IgD-negative memory B cell (primary cell): ENCODE data around the gene GFY. TPM values are rescaled to one million over a fixed set of nuclear protein-coding genes. Genes with fewer than 3 reads are reported as not detected.

ENCODE experiments used
- H3K27ac Mint-ChIP-seq, 3 donors: one replicate each; pipeline ENCODE4 v1.8.0; 2020 to 2022; ENCODE audit warnings: mild to moderate bottlenecking in 3 of 3, mixed read lengths in 3 of 3, moderate library complexity in 1 of 3
- H3K27me3 Mint-ChIP-seq: one replicate; pipeline ENCODE4 v1.8.0; 2021; ENCODE audit warnings: mixed read lengths
- H3K36me3 Mint-ChIP-seq: one replicate; pipeline ENCODE4 v1.8.0; 2020; ENCODE audit warnings: mild to moderate bottlenecking, mixed read lengths
- H3K4me1 Mint-ChIP-seq, 3 donors: one replicate each; pipeline ENCODE4 v1.8.0; 2020 to 2022; ENCODE audit warnings: mixed read lengths in 3 of 3, mild to moderate bottlenecking in 1 of 3
- H3K4me3 Mint-ChIP-seq, 4 donors: one replicate each; pipeline ENCODE4 v1.8.0; 2020 to 2022; ENCODE audit warnings: mild to moderate bottlenecking in 4 of 4, mixed read lengths in 4 of 4, moderate library complexity in 3 of 4
- H3K9me3 Mint-ChIP-seq, 3 donors: one replicate each; pipeline ENCODE4 v1.8.0; 2020 to 2021; ENCODE audit warnings: mixed read lengths in 3 of 3, mild to moderate bottlenecking in 1 of 3
- polyA plus RNA-seq: library from polyadenylated mRNA; unstranded; fragments of 300-500 nt; fragmentation: Illumina TruSeq; gene quantifications from one replicate; pipeline ENCODE4 v1.2.3, GENCODE V29; 2021

Gene GFY, protein sequence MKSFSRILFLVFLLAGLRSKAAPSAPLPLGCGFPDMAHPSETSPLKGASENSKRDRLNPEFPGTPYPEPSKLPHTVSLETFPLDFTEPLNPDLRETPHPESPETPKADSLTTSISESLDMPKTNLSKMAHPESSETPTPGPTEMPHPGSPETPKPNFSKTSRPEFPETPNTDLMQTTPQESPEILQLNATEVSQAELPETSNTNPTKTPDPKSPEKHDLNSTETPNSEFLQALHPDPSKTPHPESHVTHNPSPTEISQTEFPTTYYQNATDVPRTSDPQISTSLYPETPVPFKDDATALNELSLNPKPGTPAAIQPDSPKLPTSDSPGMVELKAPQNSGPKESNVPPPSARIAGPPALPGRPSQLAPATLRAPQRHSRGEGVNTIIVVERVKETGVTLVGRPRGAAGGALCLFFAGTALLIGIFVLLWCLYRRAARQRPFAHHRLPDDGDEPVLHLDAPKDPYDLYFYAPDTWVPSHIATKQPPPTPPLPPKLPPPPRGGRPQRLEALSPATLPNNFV
- polyA plus RNA-seq = not detected

DNA sequence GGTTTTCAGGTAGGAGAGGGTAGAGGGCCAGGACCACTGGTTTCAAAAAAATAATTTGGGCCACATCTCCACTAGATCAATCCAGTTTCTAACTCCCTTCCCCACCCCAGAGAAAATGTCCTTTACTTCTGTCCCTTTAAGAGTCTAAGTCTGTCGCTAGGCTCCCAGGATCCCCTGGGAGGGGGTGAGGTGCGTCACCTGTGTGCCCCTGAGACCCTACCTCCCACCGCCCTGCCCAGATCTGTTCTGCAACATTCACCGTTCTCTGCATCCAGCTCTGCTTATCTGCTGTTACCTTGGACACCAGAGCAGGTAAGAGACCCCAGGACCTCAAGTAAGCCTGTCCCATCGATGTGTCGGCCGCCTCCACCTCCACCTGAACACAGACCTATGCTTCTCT lies at the start of gene GFY:
TSS of gene GFY (plus strand) at position 211 of the 400 bp plus-strand sequence. CDS start 1,043 bp downstream, outside the sequence.
- peaks cover 28 to 67% (median 49%) of the 10 kb centered on the region in 3 donors for H3K4me1 Mint-ChIP-seq
- H3K27me3 Mint-ChIP-seq = peaks cover 81% of the 10 kb centered on the region
- peak within 1 kb of the TSS in 1 of 3 donors; percentile 88 for H3K27ac Mint-ChIP-seq
- no peaks in the 10 kb centered on the region for H3K9me3 Mint-ChIP-seq
- H3K4me3 Mint-ChIP-seq = peak within 1 kb of the TSS in 3 of 4 donors; percentile 65 to 80 (median 66)
- no peaks in the 10 kb centered on the region for H3K36me3 Mint-ChIP-seq

- Mint-ChIP-seq H3K4me1 (peaks cover 0 to 5% (median 0%) of the 10 kb centered on the region in 3 donors), H3K9me3 (peaks cover under 1 to 10% (median 6%) of the 10 kb centered on the region in 3 donors), H3K27ac (no peak overlapping the region), H3K36me3 (peaks cover 2% of the 10 kb centered on the region), H3K27me3 (peaks cover 6% of the 10 kb centered on the region), H3K4me3 (no peak overlapping the region)
Observed at GRCh38 chr19:49378512-49378911, 46.7 kb upstream of the GFY start.

GRCh38 chr19:49380391-49380790 lies 44.8 kb upstream of the GFY start:
- Mint-ChIP-seq H3K9me3 (peaks cover 2 to 11% (median 10%) of the 10 kb centered on the region in 3 donors), H3K36me3 (peaks cover 2% of the 10 kb centered on the region), H3K27ac (no peak overlapping the region), H3K27me3 (peaks cover 2% of the 10 kb centered on the region), H3K4me1 (peaks cover 0 to 9% (median 0%) of the 10 kb centered on the region in 3 donors), H3K4me3 (no peak overlapping the region)

DNA sequence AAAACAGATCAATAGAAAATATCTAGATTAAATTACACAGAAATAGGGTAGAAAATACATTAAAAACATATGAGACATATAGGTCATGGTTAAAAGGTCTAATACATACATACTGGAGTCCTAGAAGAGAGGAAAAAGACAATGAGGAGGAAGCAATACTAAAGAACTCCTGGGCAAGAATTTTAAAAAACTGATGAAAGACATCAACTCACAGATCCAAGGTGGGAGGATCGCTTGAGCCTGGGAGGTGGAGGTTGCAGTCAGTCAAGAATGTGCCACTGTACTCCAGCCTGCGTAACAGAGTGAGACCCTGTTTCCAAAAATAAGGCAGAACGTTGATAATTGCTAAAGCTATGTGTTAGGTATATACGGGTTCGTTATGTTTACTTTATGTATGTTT lies 42.5 kb upstream of the GFY start:
- Mint-ChIP-seq H3K27me3 (no peaks in the 10 kb centered on the region), H3K9me3 (peaks cover 2 to 11% (median 9%) of the 10 kb centered on the region in 3 donors), H3K36me3 (peaks cover 2% of the 10 kb centered on the region), H3K4me1 (peaks cover 0 to 14% (median 1%) of the 10 kb centered on the region in 3 donors), H3K4me3 (no peak overlapping the region), H3K27ac (no peak overlapping the region)

GRCh38 chr19:49383599-49383998 lies 41.6 kb upstream of the GFY start:
- no peaks in the 10 kb centered on the region for H3K27me3 Mint-ChIP-seq
- H3K27ac Mint-ChIP-seq = peak overlapping the region in 1 of 3 donors; percentile 49
- H3K9me3 Mint-ChIP-seq = peaks cover 2 to 11% (median 9%) of the 10 kb centered on the region in 3 donors
- peak overlapping the region in 1 of 4 donors; percentile 39 for H3K4me3 Mint-ChIP-seq
- peaks cover 5 to 21% (median 5%) of the 10 kb centered on the region in 3 donors for H3K4me1 Mint-ChIP-seq
- peaks cover 2% of the 10 kb centered on the region for H3K36me3 Mint-ChIP-seq

DNA sequence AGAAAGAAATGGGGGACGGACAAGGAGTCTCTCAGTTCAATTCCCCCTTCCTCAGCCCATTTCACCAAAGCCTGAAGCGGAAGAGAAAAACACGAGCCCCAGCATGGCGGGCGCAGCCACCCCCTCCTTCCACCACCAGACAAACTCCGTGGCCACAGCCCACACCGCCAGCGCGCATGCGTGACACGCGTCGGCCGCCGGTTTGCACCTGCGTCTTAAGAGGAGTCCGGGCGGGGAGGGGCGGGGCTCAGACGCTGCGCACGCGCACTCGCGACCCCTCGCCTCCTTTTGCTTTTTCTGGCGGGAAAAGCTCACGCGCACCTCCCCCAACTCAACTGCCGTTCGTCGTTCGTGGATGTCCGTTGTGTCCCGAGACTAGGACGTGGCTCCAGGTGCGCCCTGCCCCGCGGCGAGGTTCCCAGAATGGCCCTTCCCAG lies 37.2 kb upstream of the GFY start, which contains the start of gene KASH5:
TSS of gene KASH5 (plus strand) at position 314 of the 437 bp plus-strand sequence. CDS start 2,635 bp downstream, outside the sequence.
- Mint-ChIP-seq H3K9me3 (peaks cover 0 to 5% (median 2%) of the 10 kb centered on the region in 3 donors), H3K4me3 (peak within 1 kb of the TSS; percentile 30 to 84 (median 73)), H3K27me3 (no peaks in the 10 kb centered on the region), H3K27ac (peak within 1 kb of the TSS; percentile 91 to 97 (median 93)), H3K4me1 (peaks cover 22 to 34% (median 26%) of the 10 kb centered on the region in 3 donors), H3K36me3 (no peaks in the 10 kb centered on the region)

DNA sequence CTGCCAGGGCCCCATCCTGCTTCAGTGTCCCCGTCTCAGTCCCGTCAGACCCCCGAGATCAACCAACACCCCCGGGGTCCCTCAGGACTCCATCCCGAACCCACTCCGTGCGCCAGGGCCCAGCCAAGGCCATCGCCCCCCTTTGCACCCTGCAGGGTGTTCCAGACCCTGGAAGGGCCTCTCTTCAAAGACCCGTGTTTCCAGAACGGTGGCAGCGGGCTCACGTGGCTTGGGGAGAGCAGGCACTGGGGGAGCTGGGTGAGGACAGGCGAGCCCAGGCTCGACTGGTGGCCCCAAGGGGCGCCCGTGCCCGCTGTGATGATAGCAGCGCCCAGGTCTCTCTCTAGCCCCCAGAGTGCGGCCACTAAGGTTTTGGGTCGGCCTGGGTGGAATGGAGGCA lies 35.8 kb upstream of the GFY start:
- H3K4me3 Mint-ChIP-seq = peak overlapping the region in 1 of 4 donors; percentile 50

GRCh38 chr19:49390131-49390928 lies 34.9 kb upstream of the GFY start:
- H3K4me1 Mint-ChIP-seq = peaks cover 22 to 29% (median 26%) of the 10 kb centered on the region in 3 donors
- peak overlapping the region in 2 of 3 donors; percentile 67 to 87 for H3K27ac Mint-ChIP-seq
- H3K27me3 Mint-ChIP-seq = no peaks in the 10 kb centered on the region
- no peaks in the 10 kb centered on the region for H3K9me3 Mint-ChIP-seq
- H3K36me3 Mint-ChIP-seq = no peaks in the 10 kb centered on the region
- peak overlapping the region in 3 of 4 donors; percentile 12 to 77 (median 63) for H3K4me3 Mint-ChIP-seq

More for the DNA sequence above, 35.8 kb upstream of the GFY start:
- H3K27me3 Mint-ChIP-seq = no peaks in the 10 kb centered on the region
- peak overlapping the region in 2 of 3 donors; percentile 67 to 87 for H3K27ac Mint-ChIP-seq
- no peaks in the 10 kb centered on the region for H3K36me3 Mint-ChIP-seq
- no peaks in the 10 kb centered on the region for H3K9me3 Mint-ChIP-seq
- H3K4me1 Mint-ChIP-seq = peaks cover 22 to 29% (median 26%) of the 10 kb centered on the region in 3 donors

- H3K4me3 Mint-ChIP-seq = peak overlapping the region; percentile 44 to 84 (median 65)
- peak overlapping the region; percentile 67 to 87 (median 84) for H3K27ac Mint-ChIP-seq
- H3K9me3 Mint-ChIP-seq = no peaks in the 10 kb centered on the region
- peaks cover 22 to 29% (median 26%) of the 10 kb centered on the region in 3 donors for H3K4me1 Mint-ChIP-seq
- H3K27me3 Mint-ChIP-seq = no peaks in the 10 kb centered on the region
- no peaks in the 10 kb centered on the region for H3K36me3 Mint-ChIP-seq
Observed at GRCh38 chr19:49390929-49391359, 34.2 kb upstream of the GFY start.

GRCh38 chr19:49391581-49392399 lies 33.4 kb upstream of the GFY start:
- peak overlapping the region in 2 of 4 donors; percentile 16 to 51 for H3K4me3 Mint-ChIP-seq
- H3K27me3 Mint-ChIP-seq = no peaks in the 10 kb centered on the region
- no peaks in the 10 kb centered on the region for H3K9me3 Mint-ChIP-seq
- peak overlapping the region; percentile 52 to 87 (median 61) for H3K27ac Mint-ChIP-seq
- peaks cover 22 to 29% (median 26%) of the 10 kb centered on the region in 3 donors for H3K4me1 Mint-ChIP-seq
- no peaks in the 10 kb centered on the region for H3K36me3 Mint-ChIP-seq

DNA sequence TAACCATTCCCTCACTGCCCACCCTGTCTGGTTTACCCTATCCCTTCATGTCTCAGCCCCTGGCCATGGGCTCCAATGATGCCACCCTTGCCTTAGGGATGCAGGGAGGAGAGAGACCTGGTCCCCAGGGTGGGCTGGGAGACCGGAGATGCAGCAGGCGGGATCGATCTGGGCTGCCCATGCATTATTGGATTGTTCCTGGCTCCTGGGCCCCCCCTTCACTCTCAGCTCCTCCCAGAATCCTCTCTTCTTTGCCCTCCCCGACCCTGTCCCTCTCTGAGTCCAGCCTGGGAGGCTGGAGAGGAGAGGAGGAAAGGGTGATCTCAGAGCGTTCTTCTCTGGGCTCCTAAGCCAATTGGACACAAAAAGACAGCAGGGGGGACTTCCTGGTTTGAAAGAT lies 31.3 kb upstream of the GFY start:
- H3K4me3 Mint-ChIP-seq = no peak overlapping the region
- no peak overlapping the region for H3K27ac Mint-ChIP-seq

GRCh38 chr19:49395581-49396407 lies 29.4 kb upstream of the GFY start:
- Mint-ChIP-seq H3K27me3 (peaks cover 1% of the 10 kb centered on the region), H3K4me3 (no peak overlapping the region), H3K4me1 (peaks cover 12% of the 10 kb centered on the region in 3 donors), H3K27ac (no peak overlapping the region), H3K9me3 (no peaks in the 10 kb centered on the region), H3K36me3 (no peaks in the 10 kb centered on the region)

More for the DNA sequence above, 31.3 kb upstream of the GFY start:
- peaks cover 12 to 19% (median 18%) of the 10 kb centered on the region in 3 donors for H3K4me1 Mint-ChIP-seq
- H3K27me3 Mint-ChIP-seq = peaks cover 1% of the 10 kb centered on the region
- H3K9me3 Mint-ChIP-seq = no peaks in the 10 kb centered on the region
- no peaks in the 10 kb centered on the region for H3K36me3 Mint-ChIP-seq
